ENCODE results near the gene TMEM171.

Gene TMEM171, protein sequence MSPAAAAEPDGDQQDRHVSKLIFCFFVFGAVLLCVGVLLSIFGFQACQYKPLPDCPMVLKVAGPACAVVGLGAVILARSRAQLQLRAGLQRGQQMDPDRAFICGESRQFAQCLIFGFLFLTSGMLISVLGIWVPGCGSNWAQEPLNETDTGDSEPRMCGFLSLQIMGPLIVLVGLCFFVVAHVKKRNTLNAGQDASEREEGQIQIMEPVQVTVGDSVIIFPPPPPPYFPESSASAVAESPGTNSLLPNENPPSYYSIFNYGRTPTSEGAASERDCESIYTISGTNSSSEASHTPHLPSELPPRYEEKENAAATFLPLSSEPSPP

DNA sequence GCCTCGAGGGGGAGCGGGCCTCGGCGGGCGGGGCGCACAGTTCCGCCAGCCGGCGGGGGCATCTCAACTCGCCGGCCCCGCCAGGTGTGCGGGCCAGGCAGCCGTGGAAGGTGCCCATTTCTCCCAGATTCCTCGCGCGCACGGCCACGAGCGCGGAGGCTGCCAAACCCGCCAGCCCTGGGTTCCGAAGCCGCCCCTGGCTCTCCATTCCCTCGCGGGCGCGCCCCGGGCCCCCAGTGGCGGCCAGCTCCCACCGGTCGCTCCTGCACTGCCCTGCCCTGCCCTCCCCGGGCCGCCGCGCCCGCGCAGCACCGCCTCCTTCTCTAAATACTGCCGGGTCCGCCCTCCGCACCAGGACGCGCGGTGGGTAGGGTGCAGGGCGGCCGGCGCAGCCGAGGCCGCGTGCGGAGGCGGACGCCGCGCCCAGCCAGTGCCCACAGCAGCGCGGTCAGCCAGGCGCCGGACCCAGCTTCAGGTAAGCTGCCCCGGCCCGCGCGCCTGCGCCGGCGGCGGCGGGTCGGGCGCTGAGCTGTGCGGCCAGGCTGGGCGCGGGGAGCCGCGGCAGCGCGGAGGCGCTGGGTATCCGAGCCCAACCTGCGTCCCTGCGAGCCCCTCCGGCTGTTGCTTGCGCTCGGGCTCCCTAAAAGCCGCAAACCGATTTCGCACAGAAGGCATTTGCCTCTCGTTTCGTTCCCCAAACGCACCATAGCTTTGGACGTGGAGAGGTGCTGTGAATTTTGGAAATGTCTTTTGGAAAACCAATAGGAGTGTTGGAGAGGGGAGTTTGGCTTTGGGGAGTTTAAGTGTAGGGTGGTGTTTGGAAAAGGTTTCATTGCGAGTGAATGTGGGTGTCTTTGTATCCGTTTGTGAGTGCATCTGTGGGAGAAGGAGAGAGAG is at the start of gene TMEM171:
Gene TMEM171, plus strand, starts transcription at position 354 of the 897 bp plus-strand sequence. CDS start 2,799 bp downstream, outside the sequence.
- DNase-seq (ENCODE audit: low read depth in 3 of 3) = no peak

DNA sequence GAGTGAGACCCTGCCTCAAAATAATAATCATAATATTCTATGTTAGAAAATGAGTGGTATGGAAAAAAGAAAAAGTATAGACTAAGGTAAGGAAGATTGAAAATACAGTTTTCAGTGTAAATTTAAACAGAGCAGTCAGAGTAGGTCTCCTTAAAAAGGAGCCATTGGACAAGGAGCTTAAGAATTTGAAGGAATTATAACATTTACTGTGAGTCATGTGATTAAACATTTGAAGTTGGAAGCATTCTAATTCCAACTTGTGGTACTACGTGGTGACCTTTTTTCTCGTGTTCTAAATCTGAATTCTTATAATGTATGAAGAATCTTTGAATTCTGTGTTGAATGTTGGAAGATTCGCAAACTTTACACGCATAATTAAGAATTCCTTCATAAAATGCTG is 39.3 kb upstream of the TMEM171 start:
- DNase-seq (ENCODE audit: low read depth in 3 of 3) = no peak

DNA sequence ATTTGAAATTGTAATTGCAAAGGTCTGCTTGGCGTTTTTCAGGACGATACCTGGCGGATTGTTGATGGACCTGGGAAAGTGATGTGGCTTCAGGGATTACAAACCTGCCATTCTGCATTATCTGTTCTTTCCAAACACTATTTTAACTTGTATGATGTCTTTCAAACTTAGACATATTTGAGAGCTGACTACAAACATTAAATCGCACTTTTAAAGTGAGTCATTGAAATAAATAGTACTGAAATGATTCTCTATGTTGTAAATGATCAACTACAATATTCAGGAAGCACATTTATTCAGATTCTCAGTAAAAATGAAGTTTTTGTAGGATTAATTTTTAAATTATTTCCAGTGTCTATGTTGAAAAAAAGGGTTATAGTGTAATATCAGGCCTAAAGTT is 32.3 kb upstream of the TMEM171 start:
- DNase-seq (ENCODE audit: low read depth in 3 of 3) = no peak

DNA sequence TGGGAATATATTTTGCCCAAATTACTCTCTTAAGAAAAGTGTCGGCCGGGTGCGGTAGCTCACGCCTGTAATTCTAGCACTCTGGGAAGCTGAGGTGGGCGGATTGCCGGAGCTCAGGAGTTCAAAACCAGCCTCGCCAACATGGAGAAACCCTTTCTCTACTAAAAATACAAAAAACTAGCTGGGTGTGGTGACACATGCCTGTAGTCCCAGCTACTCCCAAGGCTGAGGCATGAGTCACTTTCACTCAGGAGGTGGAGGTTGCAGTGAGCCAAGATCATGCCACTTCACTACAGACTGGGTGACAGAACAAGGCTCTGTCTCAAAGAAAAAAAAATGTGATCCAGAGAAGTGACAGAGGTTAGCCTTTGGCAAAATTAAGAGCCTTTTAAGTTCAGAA is 26.4 kb upstream of the TMEM171 start:
- DNase-seq (ENCODE audit: low read depth in 3 of 3) = no peak

DNA sequence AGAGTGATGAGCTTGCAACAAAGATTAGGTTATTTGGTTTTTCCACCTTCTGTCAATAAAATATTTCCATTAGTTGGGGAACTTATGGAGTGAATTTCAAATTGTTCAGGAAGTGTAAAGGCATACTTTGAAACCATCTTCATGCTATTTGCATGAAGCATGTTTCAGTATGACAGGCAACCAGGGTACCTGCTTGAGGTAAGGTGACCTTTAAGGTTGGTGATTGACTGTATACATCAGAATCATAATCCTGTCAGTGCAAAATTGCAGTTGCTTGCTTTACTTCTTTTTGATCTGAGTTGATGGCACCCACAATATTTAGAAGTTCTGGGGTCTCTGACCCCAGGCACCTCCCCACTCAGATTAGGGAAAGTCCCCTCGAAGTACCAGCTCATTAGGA is 26.0 kb upstream of the TMEM171 start:
- no peak for DNase-seq (ENCODE audit: low read depth in 3 of 3)

DNA sequence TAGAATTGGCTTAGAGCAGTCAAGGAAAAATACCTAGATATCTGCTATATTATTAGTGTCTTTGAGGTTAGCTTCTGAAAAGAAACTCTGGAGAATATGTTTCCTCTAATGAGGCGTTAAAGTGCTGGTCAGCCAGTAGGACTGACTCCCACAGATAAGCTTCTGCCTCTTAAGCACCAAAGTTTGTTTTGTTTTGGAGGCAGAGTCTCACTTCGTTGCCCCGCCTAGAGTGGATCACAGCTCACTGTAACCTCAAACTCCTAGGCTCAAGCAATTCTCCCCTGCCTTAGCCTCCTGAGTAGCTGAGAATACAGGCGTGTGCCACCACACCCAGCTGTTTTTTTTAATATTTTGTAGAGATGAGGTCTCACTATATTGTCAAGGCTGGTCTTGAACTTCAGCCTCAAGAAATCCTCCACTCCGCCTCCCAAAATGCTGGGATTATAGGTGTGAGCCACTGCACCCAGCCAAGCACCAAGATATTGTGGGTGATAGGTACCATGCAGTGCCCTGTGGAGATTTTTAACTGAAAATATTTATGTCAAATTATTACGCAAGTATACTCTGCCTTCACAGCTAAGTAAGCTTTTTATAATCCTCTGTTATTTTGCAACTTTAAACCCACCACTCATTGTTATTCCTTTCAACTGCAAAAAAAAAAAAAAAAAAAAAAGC is 24.7 kb upstream of the TMEM171 start:
- no peak for DNase-seq (ENCODE audit: low read depth in 3 of 3)

DNA sequence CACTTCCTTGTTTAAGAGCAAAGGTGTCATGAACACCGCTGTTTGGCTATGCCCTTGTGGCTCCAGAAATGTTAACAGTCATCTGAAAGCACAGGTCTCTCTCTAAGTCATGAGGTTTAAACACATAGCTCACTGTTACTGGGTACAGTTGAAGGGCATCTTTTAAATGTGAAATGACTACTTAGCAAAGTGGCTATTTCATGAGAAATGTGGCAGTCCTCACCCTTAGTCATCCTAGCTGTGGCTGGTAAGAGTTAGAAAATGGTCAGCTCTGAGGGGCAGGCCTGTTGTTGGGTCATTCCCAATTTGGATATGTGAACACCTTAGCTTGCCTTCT is 24.2 kb upstream of the TMEM171 start:
- no peak for DNase-seq (ENCODE audit: low read depth in 3 of 3)

DNA sequence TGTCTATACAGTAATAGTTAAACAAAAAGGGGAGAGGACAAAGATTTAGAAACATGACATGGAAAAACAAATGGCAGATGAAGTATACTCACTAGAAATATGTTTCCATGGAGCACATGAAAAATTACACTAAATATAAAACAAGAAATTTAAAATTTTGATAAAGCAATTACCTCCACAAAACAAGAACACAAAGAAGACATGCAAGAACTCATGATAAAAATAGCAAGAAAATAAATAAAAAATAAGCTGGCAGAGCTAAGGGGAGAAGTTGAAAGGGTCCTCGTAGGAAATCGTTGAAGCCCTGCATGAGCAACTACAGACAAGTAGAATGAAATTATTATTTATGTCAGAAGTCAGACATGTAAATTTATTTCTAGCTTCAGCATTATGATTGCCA is 22.6 kb upstream of the TMEM171 start:
- no peak for DNase-seq (ENCODE audit: low read depth in 3 of 3)

DNA sequence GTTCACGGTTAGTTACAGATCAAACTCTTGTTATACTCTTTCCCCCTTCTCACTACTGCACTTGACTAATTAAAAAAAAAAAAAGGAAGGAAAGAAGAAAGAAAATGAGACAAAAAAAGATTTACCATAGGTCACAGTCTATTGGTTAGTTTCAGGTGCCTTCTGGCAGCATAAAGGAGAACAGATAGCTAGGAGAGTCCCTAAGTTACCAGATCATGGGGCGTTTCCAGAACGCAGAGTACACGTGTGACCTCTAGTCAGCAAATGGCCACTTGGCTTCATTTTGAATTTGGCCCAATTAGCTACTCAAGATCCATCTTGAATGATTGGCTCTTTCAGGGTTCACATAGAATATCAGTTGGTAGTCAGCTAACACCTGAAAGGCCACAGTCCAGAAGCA is 20.3 kb upstream of the TMEM171 start:
- no peak for DNase-seq (ENCODE audit: low read depth in 3 of 3)

DNA sequence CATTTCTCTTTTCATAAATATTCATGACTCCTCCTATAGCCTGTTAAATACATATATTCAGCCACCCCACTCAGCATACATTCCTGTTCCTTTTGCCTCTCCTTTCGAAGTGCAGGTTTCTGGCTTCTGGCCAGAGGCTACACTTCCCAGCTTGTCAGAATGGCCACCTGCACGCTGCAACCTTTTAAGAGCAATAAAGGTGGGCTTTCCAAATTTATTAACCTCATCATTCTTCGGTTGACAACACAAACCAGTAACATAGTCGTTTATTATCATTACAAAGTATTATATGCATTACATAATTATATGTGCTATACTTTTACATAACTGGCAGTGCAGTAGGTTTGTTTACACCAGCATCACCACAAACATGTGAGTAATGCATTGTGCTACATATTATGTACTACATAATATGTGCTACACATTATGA is 16.5 kb upstream of the TMEM171 start:
- no peak for DNase-seq (ENCODE audit: low read depth in 3 of 3)

DNA sequence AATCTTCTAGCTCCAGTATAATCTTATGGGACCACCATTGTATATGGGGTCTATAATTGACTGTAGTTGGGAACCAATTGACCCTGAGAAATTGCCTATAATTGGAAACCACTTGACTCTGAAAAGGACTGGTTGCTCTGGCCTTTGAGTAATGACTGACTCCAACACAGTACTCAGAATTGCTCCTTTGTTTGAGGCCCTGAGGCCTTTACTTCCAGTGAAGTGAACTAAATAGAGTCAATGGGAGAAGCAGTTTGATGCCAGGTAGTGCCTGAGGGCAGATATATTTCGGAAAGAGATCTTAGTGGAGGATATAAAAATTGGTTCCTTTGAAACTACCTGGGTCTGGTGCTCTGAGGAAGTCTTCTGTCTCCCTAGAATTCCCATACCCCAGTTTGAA is 16.0 kb upstream of the TMEM171 start:
- no peak for DNase-seq (ENCODE audit: low read depth in 3 of 3)

DNA sequence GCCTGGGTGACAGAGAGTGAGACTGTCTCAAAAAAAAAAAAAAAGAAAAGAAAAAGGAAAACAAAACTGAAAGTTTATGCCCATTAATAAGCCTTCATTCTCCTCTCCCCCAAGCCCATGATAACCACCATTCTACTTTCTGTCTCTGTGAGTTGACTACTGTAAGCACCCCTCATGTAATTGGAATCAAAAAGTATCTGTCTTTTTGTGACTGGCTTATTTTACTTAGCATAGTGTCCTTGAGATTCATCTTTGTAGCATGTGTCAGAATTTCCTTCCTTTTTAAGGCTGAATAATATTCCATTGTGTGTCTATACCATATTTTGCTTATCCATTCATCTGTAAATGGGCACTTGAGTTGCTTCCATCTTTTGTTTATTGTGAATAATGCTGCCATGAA is 14.0 kb upstream of the TMEM171 start:
- no peak for DNase-seq (ENCODE audit: low read depth in 3 of 3)

DNA sequence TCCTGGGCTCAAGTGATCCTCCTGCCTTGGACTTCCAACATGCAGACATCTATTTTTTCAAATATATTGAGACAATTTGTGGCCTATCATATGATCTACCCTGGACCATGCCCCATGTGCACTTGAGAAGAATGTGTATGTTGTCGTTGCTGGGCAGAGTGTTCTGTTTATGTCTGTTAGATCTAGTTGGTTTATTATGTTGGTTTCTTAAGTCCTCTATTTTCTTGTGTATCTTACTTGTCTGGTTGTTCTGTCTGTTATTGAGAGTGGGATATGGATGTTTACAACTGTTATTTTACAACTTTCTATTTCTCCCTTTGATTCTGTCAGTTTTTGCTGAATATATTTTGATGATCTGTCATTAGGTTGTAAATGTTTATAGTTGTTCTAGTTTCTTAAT is 10.2 kb upstream of the TMEM171 start:
- DNase-seq (ENCODE audit: low read depth in 3 of 3) = no peak

DNA sequence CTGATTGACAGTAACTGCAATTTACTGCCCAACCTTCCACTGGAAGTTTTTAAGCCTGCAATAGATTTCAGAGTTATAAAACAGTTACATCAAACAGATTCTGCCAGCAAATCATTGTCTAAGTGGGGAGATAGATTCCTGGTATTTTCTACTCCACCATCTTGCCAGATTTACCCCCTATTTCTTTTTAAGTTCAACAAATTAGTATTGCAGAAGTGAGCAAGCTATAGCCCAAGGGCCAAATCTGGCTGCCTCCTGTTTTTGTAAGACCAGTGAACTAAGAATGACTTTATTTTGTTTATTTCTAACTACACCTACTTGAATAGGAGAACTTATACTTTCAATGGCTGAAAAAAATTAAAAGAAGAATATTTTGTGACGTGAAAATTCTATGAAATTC is 8.8 kb upstream of the TMEM171 start:
- DNase-seq (ENCODE audit: low read depth in 3 of 3) = no peak

DNA sequence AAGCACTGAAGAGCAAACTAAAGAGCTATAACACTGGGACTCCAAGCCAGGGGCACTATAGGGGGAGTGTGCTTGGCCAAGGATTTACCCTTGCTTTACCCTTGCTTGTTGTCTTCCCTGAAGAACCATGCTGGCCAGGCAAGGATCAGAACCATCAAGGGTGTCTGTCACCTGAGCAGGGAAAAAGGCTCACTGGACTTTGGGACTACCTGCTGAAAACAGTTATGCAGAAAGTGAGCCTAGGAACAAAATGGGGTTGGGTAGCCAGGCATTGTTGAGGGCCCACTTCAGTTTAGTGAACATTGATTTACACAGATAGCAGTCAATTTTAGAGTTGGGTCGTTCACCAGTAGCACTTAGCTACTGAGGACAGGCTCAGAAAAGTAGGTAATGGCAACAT is 8.0 kb upstream of the TMEM171 start:
- DNase-seq (ENCODE audit: low read depth in 3 of 3) = no peak

DNA sequence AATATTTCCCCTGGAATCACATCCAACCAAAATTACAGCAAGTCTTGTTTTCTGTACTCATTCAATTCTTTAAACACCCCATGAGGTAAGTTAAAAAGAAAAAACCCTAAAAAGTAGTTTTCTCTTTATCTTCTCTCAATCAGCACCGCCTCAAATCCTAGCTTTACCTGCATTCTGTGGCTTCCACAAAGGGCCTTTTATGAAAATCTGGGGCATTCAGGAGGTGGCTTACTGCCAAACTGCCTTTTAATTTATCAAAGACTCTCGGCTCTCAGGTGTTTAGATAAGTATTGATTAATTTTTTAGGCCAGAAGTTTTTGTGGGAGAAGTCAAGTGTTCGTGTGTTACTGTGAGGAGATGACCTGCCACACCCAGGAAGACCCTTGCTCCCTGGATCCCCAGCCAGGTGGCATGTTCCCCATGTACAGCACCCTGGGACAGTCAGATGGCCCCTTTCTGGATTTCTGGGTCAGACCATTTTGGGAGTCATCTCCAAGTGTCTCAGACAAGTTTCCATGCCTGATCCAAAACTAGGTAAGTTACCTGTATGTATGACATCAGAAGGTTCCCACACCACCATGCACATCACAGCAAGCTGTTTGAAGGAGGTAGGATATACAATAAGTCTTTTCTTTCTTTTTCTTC is 6.2 kb upstream of the TMEM171 start:
- DNase-seq (ENCODE audit: low read depth in 3 of 3) = no peak

DNA sequence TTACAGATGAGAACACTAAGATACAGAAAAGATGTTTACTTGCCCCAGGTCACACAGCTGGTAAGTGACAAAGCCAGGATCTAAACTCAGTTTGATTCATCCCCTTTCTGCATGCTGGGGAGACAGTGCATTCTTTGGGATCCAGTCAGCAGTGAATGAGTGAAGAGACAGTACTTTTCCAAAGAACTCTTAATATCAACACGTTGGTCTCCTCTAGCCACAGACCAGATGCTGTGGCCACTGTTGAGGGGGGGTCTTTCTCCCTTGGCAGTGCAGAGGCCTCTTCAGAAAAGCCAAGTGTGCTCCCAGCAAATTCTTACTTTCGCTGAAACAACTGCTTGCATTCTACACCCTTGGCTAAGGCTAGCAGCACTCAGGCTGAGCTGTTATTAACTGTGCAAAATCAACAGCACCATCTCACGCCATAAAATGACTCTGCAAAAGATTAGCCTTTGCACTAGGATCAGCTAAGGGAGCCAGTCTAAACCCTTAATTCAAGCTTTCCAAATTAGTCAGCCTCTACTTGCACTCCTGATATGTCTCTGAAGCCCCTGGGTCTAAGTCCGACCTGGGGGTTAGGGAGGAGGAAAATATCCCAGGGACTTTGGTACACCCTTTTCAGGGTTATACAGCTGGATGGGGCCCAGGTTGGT is 4.8 kb upstream of the TMEM171 start:
- DNase-seq (ENCODE audit: low read depth in 3 of 3) = no peak

DNA sequence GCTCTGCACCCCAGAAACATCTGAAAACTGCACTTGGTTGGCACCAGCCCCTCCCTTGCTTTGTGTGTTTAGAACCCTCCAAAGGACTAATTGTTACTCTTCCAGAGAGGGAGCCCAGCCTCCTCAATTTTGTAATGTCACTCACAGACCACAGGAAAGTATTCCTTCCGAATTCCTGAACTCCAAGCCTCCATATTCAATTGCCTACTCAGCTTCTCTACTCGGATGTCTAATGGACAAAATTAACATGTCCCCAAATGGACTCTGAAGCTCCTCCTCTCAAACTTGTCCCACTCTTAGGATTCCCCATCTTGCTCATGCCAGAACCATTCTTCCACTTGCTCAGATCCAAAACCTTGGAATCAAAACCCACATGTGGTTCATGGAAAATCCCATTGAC is 3.9 kb upstream of the TMEM171 start:
- DNase-seq (ENCODE audit: low read depth in 3 of 3) = no peak

DNA sequence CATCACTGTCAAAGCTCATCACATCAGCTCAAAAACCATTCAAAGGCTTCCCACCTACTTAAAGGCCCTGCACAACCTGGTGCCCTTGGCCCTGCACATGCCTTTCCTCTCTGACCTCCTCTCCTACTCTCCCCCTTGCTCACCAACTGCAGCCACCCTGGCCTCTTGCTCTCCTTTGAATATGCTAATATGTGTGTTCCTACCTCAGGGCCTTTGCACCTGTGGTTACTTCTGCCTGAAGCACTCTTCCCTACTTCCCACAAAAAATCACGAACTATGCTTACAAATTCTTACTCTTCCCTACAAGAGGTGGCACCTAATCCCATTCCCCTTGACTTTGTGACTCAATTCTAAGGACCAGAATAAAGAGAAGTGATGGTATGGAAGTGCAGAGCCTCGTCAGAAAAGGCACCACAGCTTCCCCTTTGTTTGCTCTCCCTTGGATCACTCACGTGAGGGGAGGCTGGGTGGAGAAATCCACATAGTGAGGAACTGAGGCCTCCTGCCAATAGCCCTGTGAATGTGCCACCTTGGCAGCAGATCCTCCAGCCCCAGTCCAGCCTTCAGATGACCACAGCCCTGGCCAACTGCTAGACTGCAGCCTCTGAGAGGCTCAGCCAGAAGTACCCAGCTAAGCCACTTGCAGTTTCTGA is 3.2 kb upstream of the TMEM171 start:
- DNase-seq (ENCODE audit: low read depth in 3 of 3) = no peak

DNA sequence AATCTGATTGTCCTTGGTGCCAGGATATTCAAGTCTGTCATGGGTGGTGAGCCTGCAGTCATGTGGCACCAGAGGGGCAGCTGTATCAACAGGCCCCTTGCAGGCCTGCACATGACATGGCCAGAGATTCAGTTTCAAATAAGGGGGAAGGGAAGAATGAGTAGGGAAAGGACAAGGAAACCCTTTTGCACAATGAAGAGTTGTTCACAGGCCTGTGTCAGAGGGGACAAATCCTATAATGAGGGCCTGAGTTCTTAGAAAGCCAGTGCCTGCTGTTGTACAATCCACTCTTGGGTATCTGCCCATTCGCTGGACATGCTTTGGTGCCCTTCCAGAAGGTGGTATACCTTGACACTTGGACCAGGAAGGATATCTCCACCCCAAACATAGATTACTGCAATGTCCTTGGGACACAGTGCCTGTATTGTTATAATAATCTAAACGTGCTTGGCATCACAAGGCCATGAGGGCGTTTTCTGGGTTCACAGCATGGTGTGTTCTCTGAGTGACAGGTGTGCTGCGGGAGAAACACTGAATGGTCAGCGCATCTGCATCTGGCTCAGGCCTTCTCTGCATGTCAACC is 1.9 kb upstream of the TMEM171 start:
- no peak for DNase-seq (ENCODE audit: low read depth in 3 of 3)

Data from stimulated activated CD4-positive, alpha-beta T cell treated with anti-CD3 and anti-CD28 coated beads, TNF-alpha, amount 100 ng/mL, for 24 hours (primary cell).